CD14-positive monocyte (primary cell): ENCODE measurements around the gene LPIN1. TPM values are rescaled to one million over a fixed set of nuclear protein-coding genes. Genes with fewer than 3 reads are reported as not detected.

Experiments
- DNase-seq, 3 donors: peaks; one replicate each; pipeline ENCODE4 v3.0.0-alpha.2; 2011 to 2022
- H2AFZ ChIP-seq: 2 replicates; pipeline ENCODE4 v1.6.0; 2012; ENCODE audit warnings: mild to moderate bottlenecking, low read depth, low read length, inconsistent platforms; ENCODE audit not compliant: insufficient read depth, poor library complexity, severe bottlenecking
- H3K27ac ChIP-seq, 2 donors: 1 replicate in 1 of 2; 2 replicates in 1 of 2; pipeline ENCODE4 v1.5.1; 2012 to 2013; ENCODE audit warnings: low read length in 2 of 2, control low read depth in 1 of 2, inconsistent platforms in 1 of 2, low read depth in 1 of 2, mild to moderate bottlenecking in 1 of 2
- H3K27me3 ChIP-seq, 2 donors: one replicate each; pipeline versions ENCODE4 v1.6.0 to v1.6.1; 2011 to 2013; ENCODE audit warnings: low read length in 2 of 2; ENCODE audit not compliant: control insufficient read depth in 2 of 2, insufficient read depth in 2 of 2
- H3K36me3 ChIP-seq, 2 donors: replicated peaks in 1 of 2; 1 replicate in 1 of 2; 2 replicates in 1 of 2; pipeline versions ENCODE4 v1.5.1 to v1.6.1; 2012 to 2013; ENCODE audit warnings: low read length in 2 of 2, control low read depth in 1 of 2, inconsistent platforms in 1 of 2, mild to moderate bottlenecking in 1 of 2; ENCODE audit not compliant: insufficient read depth in 2 of 2, control insufficient read depth in 1 of 2
- H3K4me1 ChIP-seq, 2 donors: 1 replicate in 1 of 2; 2 replicates in 1 of 2; pipeline versions ENCODE4 v1.5.1 to v1.6.1; 2012 to 2013; ENCODE audit warnings: low read length in 2 of 2, control low read depth in 1 of 2, inconsistent platforms in 1 of 2, mild to moderate bottlenecking in 1 of 2, moderate library complexity in 1 of 2; ENCODE audit not compliant: insufficient read depth in 2 of 2, control insufficient read depth in 1 of 2
- H3K4me2 ChIP-seq: replicated peaks from 2 replicates; pipeline ENCODE3; 2012; ENCODE audit warnings: low read length, moderate library complexity, mild to moderate bottlenecking; ENCODE audit not compliant: poor library complexity, severe bottlenecking; ENCODE audit errors: extremely low read depth
- H3K4me3 ChIP-seq, 3 experiments: fragments of 200-600 bp in 1 of 3; sonication (generic) in 1 of 3; replicated peaks in 1 of 3; 1 replicate in 2 of 3; 2 replicates in 1 of 3; pipeline ENCODE4 v1.5.1; 2011 to 2013; ENCODE audit warnings: low read length in 3 of 3, mild to moderate bottlenecking in 3 of 3, control low read depth in 2 of 3, low read depth in 2 of 3, inconsistent platforms in 1 of 3, moderate library complexity in 1 of 3
- H3K79me2 ChIP-seq: 2 replicates; pipeline ENCODE4 v1.6.0; 2012; ENCODE audit warnings: mild to moderate bottlenecking, control low read depth, inconsistent platforms, low read length, moderate library complexity; ENCODE audit not compliant: insufficient read depth
- H3K9ac ChIP-seq: 2 replicates; pipeline ENCODE4 v1.6.0; 2017; ENCODE audit warnings: low read length, mild to moderate bottlenecking; ENCODE audit not compliant: insufficient read depth, poor library complexity, severe bottlenecking
- H3K9me3 ChIP-seq, 2 donors: replicated peaks in 1 of 2; 1 replicate in 1 of 2; 2 replicates in 1 of 2; pipeline versions ENCODE4 v1.5.1 to v1.6.1; 2012 to 2013; ENCODE audit warnings: low read length in 2 of 2, control low read depth in 1 of 2; ENCODE audit not compliant: control insufficient read depth in 1 of 2, insufficient read depth in 1 of 2
- H4K20me1 ChIP-seq: 2 replicates; pipeline ENCODE4 v1.6.0; 2012; ENCODE audit warnings: mild to moderate bottlenecking, low read length, control low read depth, moderate library complexity; ENCODE audit not compliant: insufficient read depth
- H3K27ac Mint-ChIP-seq, 7 donors: one replicate each; pipeline ENCODE4 v1.8.0; 2020; ENCODE audit warnings: mild to moderate bottlenecking in 7 of 7, mixed read lengths in 7 of 7, moderate library complexity in 6 of 7, inconsistent platforms in 2 of 7
- H3K27me3 Mint-ChIP-seq, 3 donors: one replicate each; pipeline ENCODE4 v1.8.0; 2021 to 2022; ENCODE audit warnings: low read depth in 3 of 3, mild to moderate bottlenecking in 3 of 3, mixed read lengths in 3 of 3, moderate library complexity in 3 of 3, inconsistent platforms in 1 of 3
- H3K36me3 Mint-ChIP-seq, 2 donors: one replicate each; pipeline ENCODE4 v1.8.0; 2020; ENCODE audit warnings: mixed read lengths in 2 of 2, inconsistent platforms in 1 of 2, mild to moderate bottlenecking in 1 of 2
- H3K4me1 Mint-ChIP-seq: one replicate; pipeline ENCODE4 v1.8.0; 2020; ENCODE audit warnings: mild to moderate bottlenecking, mixed read lengths
- H3K4me3 Mint-ChIP-seq, 2 donors: one replicate each; pipeline ENCODE4 v1.8.0; 2020; ENCODE audit warnings: mild to moderate bottlenecking in 2 of 2, mixed read lengths in 2 of 2, moderate library complexity in 1 of 2
- H3K9me3 Mint-ChIP-seq, 7 donors: one replicate each; pipeline ENCODE4 v1.8.0; 2020 to 2022; ENCODE audit warnings: mixed read lengths in 7 of 7, mild to moderate bottlenecking in 6 of 7, moderate library complexity in 6 of 7, inconsistent platforms in 2 of 7
- WGBS: methylation state at CpG from one replicate; pipeline ENCODE4 v1.1.5; 2013; ENCODE audit warnings: missing lambda C conversion rate; ENCODE audit not compliant: insufficient coverage; 5-methylcytosine and 5-hydroxymethylcytosine counted together
- intact Hi-C, 2 donors: fragments of 100-400 bp; cut with micrococcal nuclease; formaldehyde crosslinking; loops; one replicate each; pipeline versions ENCODE4 v1.15.0 to v1.15.1; 2023
- polyA plus RNA-seq, 3 donors: library from polyadenylated mRNA; depleted of rRNA in 1 of 3; unstranded in 2 of 3; stranded (reverse) in 1 of 3; fragments of 300-500 nt in 2 of 3; fragments of >200 nt in 1 of 3; fragmentation: Illumina TruSeq in 2 of 3; gene quantifications; 1 replicate in 2 of 3; 2 replicates in 1 of 3; pipeline ENCODE4 v1.2.3, GENCODE V29; 2012 to 2021
- TF ChIP-seq, protein P1 (sequence below): fragments of 200-600 bp; IDR thresholded peaks from one replicate; pipeline ENCODE4 v1.8.0; 2022; ENCODE audit warnings: antibody characterized with exemption, mild to moderate bottlenecking

The LPIN1 gene
- polyA plus RNA-seq, 3 donors, result 1.8 to 17.6 (median 2.7) TPM

GRCh38 chr2:11874861-11875260, 128.4 kb downstream of the LPIN1 start:
- peaks cover 33 to 37% of the 10 kb centered on the region in 2 donors for H3K4me1 ChIP-seq
- no peak overlapping the region for H3K9ac ChIP-seq
- no peak overlapping the region for H2AFZ ChIP-seq
- Mint-ChIP-seq H3K4me3 (no peak overlapping the region), H3K27me3 (peaks cover 0 to 8% (median 3%) of the 10 kb centered on the region in 3 donors), H3K9me3 (peaks cover 0 to 3% (median 0%) of the 10 kb centered on the region in 7 donors), H3K27ac (no peak overlapping the region), H3K36me3 (no peaks in the 10 kb centered on the region), H3K4me1 (peaks cover 50% of the 10 kb centered on the region)
- H3K9me3 ChIP-seq, result no peaks in the 10 kb centered on the region
- H4K20me1 ChIP-seq, result no peaks in the 10 kb centered on the region
- no peaks in the 10 kb centered on the region for H3K79me2 ChIP-seq
- H3K36me3 ChIP-seq, result no peaks in the 10 kb centered on the region
- no peak overlapping the region for H3K27ac ChIP-seq
- no peak overlapping the region for H3K4me3 ChIP-seq
- DNase-seq, result no peak
- TF ChIP-seq, protein P1, sequence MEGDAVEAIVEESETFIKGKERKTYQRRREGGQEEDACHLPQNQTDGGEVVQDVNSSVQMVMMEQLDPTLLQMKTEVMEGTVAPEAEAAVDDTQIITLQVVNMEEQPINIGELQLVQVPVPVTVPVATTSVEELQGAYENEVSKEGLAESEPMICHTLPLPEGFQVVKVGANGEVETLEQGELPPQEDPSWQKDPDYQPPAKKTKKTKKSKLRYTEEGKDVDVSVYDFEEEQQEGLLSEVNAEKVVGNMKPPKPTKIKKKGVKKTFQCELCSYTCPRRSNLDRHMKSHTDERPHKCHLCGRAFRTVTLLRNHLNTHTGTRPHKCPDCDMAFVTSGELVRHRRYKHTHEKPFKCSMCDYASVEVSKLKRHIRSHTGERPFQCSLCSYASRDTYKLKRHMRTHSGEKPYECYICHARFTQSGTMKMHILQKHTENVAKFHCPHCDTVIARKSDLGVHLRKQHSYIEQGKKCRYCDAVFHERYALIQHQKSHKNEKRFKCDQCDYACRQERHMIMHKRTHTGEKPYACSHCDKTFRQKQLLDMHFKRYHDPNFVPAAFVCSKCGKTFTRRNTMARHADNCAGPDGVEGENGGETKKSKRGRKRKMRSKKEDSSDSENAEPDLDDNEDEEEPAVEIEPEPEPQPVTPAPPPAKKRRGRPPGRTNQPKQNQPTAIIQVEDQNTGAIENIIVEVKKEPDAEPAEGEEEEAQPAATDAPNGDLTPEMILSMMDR, result no peak
- H3K4me2 ChIP-seq, result no peak overlapping the region
- H3K27me3 ChIP-seq, result no peaks in the 10 kb centered on the region
- intact Hi-C loops, result no loop called here
- WGBS, result no CpG with 5 or more reads among the region's 15 CpGs

DNA sequence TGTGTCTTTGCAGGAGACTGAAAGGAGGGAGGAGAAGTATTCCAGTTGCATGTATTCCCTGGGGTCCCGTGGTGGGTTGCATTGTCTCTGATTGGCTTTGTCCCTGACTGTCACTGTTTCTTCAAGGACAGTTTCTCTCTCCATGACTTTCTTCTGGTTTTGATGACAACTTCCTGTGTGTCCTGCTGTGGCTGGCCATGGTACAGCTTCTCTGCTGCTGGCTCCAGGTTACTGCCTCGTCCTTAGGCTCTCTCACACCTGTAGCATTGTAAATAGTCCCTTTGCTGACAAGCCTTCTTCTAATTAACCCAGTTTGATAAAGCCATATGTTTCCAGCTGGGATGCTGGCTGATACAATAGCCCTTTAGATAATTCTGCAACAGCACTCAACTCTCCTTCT, 129.0 kb downstream of the LPIN1 start:
- peaks cover 49% of the 10 kb centered on the region for H3K4me1 Mint-ChIP-seq
- no peak overlapping the region for H3K4me3 ChIP-seq
- H4K20me1 ChIP-seq, result no peaks in the 10 kb centered on the region
- 74% methylated on average over 2 of the region's 2 CpGs for WGBS
- no peaks in the 10 kb centered on the region for H3K27me3 ChIP-seq
- H3K27ac Mint-ChIP-seq, result no peak overlapping the region
- no peaks in the 10 kb centered on the region for H3K79me2 ChIP-seq
- no peaks in the 10 kb centered on the region for H3K36me3 Mint-ChIP-seq
- peaks cover 0 to 8% (median 3%) of the 10 kb centered on the region in 3 donors for H3K27me3 Mint-ChIP-seq
- H3K9me3 ChIP-seq, result no peaks in the 10 kb centered on the region
- no peak overlapping the region for H3K27ac ChIP-seq
- TF ChIP-seq, protein P1, result no peak
- no peak for DNase-seq
- H3K4me2 ChIP-seq, result no peak overlapping the region
- peaks cover 0 to 3% (median 0%) of the 10 kb centered on the region in 7 donors for H3K9me3 Mint-ChIP-seq
- no peak overlapping the region for H2AFZ ChIP-seq
- peaks cover 33 to 34% of the 10 kb centered on the region in 2 donors for H3K4me1 ChIP-seq
- intact Hi-C loops, result no loop called here
- no peak overlapping the region for H3K4me3 Mint-ChIP-seq
- H3K9ac ChIP-seq, result no peak overlapping the region
- H3K36me3 ChIP-seq, result no peaks in the 10 kb centered on the region
